ENCODE data around the gene PDLIM1. TPM values are rescaled to one million over a fixed set of nuclear protein-coding genes. Genes with fewer than 3 reads are reported as not detected.
"Not testable (repeated sequence)": the region's sequence is repeated elsewhere in the genome, so short reads cannot be mapped to it uniquely, and the experiment has no call there.

PDLIM1 gene
- total RNA-seq, 1 experiment from 2014 or later = 67.4 TPM

DNA sequence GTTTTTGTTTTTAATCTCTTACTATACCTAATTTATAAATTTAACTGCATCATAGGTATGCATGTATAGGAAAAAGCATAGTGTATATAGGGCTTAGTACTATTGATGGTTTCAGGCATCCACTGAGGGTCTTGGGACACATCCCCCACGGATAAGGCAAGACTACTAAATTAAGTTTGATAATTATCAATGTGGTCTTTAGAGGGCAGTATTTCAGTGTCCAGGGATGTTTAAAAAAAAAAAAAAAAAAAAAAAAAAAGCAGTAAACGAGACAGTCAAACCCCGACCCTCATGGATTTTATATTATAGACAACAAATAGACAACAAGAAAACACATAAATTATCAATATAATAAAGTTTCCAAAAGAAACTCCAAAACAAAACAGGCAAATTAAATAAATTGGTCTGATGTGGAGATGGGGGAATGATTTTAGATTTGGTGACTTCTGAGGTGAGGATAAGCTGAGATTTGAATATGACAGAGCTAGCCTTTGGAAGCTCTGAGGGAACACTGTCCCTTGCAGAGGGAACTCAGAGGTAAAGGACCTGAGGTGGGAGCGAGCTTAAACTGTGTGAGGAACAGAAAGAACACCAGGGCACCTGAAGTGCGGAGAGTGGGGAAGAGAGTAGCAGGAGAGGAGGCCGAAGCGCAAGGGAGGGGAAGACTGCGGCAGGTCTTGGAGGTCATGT, 82.0 kb downstream of the PDLIM1 start:
- Histone ChIP-seq H3K9me2 (ENCODE audit: insufficient read depth) (no peaks in the 10 kb centered on the region), H3K4me2 (ENCODE audit: low read length) (0 out of 2 replicates have a peak overlapping the region, but pooled peaks have one; percentile 25), H3K4me1 (ENCODE audit: control insufficient read depth in 1 of 2, insufficient read depth in 2 of 2, low read length in 2 of 2) (peaks cover 6 to 24% of the 10 kb centered on the region in 2 experiments), H2AFZ (ENCODE audit: low read depth, low read length, poor library complexity, severe bottlenecking) (peak overlapping the region; percentile 79), H4K20me1 (ENCODE audit: insufficient read depth) (no peaks in the 10 kb centered on the region), H3K9ac (ENCODE audit: low read length) (no peak overlapping the region), H3K79me2 (ENCODE audit: insufficient read depth, low read length) (no peaks in the 10 kb centered on the region), H3K9me3 (ENCODE audit: control insufficient read depth in 1 of 2, insufficient read depth in 1 of 2, low read depth in 1 of 2, low read length in 2 of 2) (no peaks in the 10 kb centered on the region), H3K36me3 (ENCODE audit: control insufficient read depth in 1 of 2, insufficient read depth in 2 of 2, low read length in 2 of 2) (no peaks in the 10 kb centered on the region), H3K27me3 (ENCODE audit: insufficient read depth, low read length) (no peaks in the 10 kb centered on the region), H3K27ac (ENCODE audit: low read depth, low read length) (no peak overlapping the region), H3K4me3 (replicated peaks in 1 of 2; ENCODE audit: low read depth in 1 of 2, low read length in 2 of 2) (no peak overlapping the region)
- intact Hi-C loops (cut with micrococcal nuclease) = loop anchor here (1.0 kb wide), 1 partner anchor 34 kb away; no protein-coding TSS in a partner anchor
- TF ChIP-seq EZH2 (IDR thresholded peaks at IDR 0.05) (no peak), CTCF (IDR thresholded peaks at IDR 0.05 in 2 of 3, conservative IDR thresholded peaks at IDR 0.05 in 1 of 3; ENCODE audit: borderline replicate concordance in 1 of 3, insufficient read depth in 1 of 3, low read depth in 2 of 3, low read length in 2 of 3) (peak; percentile 17 to 57 (median 49); a peak in 4 of 6 replicates), RAD21 (IDR thresholded peaks at IDR 0.05; ENCODE audit: low read depth) (peak; percentile 55), JUND (IDR thresholded peaks at IDR 0.05) (no peak), ZNF274 (IDR thresholded peaks at IDR 0.05; ENCODE audit: low read depth, low read length) (no peak)
- BruUV-seq (replicated peaks) = no TSS peak
- ChIA-PET RAD21 (ENCODE audit: low non-redundant PET in 1 of 2, low total read pairs in 2 of 2, uncharacterized antibody in 2 of 2, unreplicated experiment in 2 of 2) (interaction anchor here in 1 of 2 experiments (0.7 kb wide), 1 partner anchor 99 kb away, joined by 4 read pairs; no protein-coding TSS in a partner anchor), POLR2A (no interaction called here), CTCF (interaction anchor here (0.7 to 1.5 kb wide), 7 partner anchors 11 to 336 kb away, joined by 3 to 10 read pairs (median 4); no protein-coding TSS in a partner anchor)
- DNase-seq (ENCODE audit: low read depth, low spot score) = peak; percentile 8
- peak; percentile 63; the same call in 1 of the 2 replicates for ATAC-seq

DNA sequence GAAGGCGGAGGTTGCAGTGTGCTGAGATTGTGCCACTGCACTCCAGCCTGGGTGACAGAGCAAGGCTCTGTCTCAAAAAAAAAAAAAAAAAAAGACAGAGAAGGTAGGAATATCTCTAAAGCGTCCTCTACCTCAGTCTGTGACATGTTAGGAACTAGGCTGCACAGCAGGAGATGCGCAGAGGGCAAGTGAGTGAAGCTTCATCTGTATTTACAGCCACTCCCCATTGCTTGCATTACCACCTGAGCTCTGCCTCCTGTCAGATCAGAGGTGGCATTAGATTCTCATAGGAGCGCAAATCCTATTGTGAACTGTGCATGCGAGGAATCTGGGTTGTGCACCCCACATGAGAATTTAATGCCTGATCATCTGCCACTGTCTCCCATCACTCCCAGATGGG, 87.9 kb downstream of the PDLIM1 start:
- H4K20me1 ChIP-seq (ENCODE audit: insufficient read depth); H3K4me3 ChIP-seq (replicated peaks in 1 of 2; ENCODE audit: low read depth in 1 of 2, low read length in 2 of 2); POLR2A ChIA-PET; DNase-seq (ENCODE audit: low read depth, low spot score); H3K9me3 ChIP-seq (ENCODE audit: control insufficient read depth in 1 of 2, insufficient read depth in 1 of 2, low read depth in 1 of 2, low read length in 2 of 2); H3K79me2 ChIP-seq (ENCODE audit: insufficient read depth, low read length); H2AFZ ChIP-seq (ENCODE audit: low read depth, low read length, poor library complexity, severe bottlenecking); H3K4me2 ChIP-seq (ENCODE audit: low read length); H3K27ac ChIP-seq (ENCODE audit: low read depth, low read length); H3K9ac ChIP-seq (ENCODE audit: low read length); H3K27me3 ChIP-seq (ENCODE audit: insufficient read depth, low read length); H3K36me3 ChIP-seq (ENCODE audit: control insufficient read depth in 1 of 2, insufficient read depth in 2 of 2, low read length in 2 of 2); H3K4me1 ChIP-seq (ENCODE audit: control insufficient read depth in 1 of 2, insufficient read depth in 2 of 2, low read length in 2 of 2); H3K9me2 ChIP-seq (ENCODE audit: insufficient read depth); intact Hi-C loops (cut with micrococcal nuclease); ATAC-seq; BruUV-seq (replicated peaks): not testable (repeated sequence)
- ChIA-PET CTCF (interaction anchor here (1.7 to 2.0 kb wide), 5 partner anchors 8 to 160 kb away, joined by 4 to 25 read pairs (median 8); no protein-coding TSS in a partner anchor), RAD21 (ENCODE audit: low non-redundant PET in 1 of 2, low total read pairs in 2 of 2, uncharacterized antibody in 2 of 2, unreplicated experiment in 2 of 2) (interaction anchor here in 1 of 2 experiments (1.6 kb wide), 1 partner anchor 41 kb away, joined by 8 read pairs; no protein-coding TSS in a partner anchor)

All from HCT116 (cell line).